Activated T-helper 17 cell treated with anti-CD3 and anti-CD28 coated beads, Interleukin-2, amount 50 U/mL, for 72 hours (primary cell): ENCODE results near the gene CAMK2D. TPM values are rescaled to one million over a fixed set of nuclear protein-coding genes. Genes with fewer than 3 reads are reported as not detected.
A peak's percentile ranks its signal among the peaks of the same experiment; 100 is the strongest.
"Not testable (repeated sequence)": the region's sequence is repeated elsewhere in the genome, so short reads cannot be mapped to it uniquely, and the experiment has no call there.

Experiments
- ATAC-seq: fragments of 150-1000 bp; cut with Tn5 transposase; replicated peaks from 2 replicates; pipeline ENCODE4 v1.10.0; 2021; ENCODE audit warnings: mild to moderate bottlenecking, moderate library complexity
- H3K27ac Mint-ChIP-seq: one replicate; pipeline ENCODE4 v1.8.0; 2022; ENCODE audit warnings: mixed read lengths
- H3K27me3 Mint-ChIP-seq: one replicate; pipeline ENCODE4 v1.8.0; 2022; ENCODE audit warnings: mixed read lengths
- H3K36me3 Mint-ChIP-seq: one replicate; pipeline ENCODE4 v1.8.0; 2022; ENCODE audit warnings: low read depth, mild to moderate bottlenecking, mixed read lengths
- H3K4me1 Mint-ChIP-seq: one replicate; pipeline ENCODE4 v1.8.0; 2022; ENCODE audit warnings: mixed read lengths
- H3K4me3 Mint-ChIP-seq: one replicate; pipeline ENCODE4 v1.8.0; 2022; ENCODE audit warnings: mild to moderate bottlenecking, mixed read lengths
- H3K9me3 Mint-ChIP-seq: one replicate; pipeline ENCODE4 v1.8.0; 2022; ENCODE audit warnings: mixed read lengths
- total RNA-seq, 2 donors: library from RNA; stranded (reverse); gene quantifications; one replicate each; pipeline ENCODE4 v1.2.3, GENCODE V29; 2022

Gene CAMK2D
- total RNA-seq, 2 donors from 2014 or later, result 41.5 to 42.4 TPM

DNA sequence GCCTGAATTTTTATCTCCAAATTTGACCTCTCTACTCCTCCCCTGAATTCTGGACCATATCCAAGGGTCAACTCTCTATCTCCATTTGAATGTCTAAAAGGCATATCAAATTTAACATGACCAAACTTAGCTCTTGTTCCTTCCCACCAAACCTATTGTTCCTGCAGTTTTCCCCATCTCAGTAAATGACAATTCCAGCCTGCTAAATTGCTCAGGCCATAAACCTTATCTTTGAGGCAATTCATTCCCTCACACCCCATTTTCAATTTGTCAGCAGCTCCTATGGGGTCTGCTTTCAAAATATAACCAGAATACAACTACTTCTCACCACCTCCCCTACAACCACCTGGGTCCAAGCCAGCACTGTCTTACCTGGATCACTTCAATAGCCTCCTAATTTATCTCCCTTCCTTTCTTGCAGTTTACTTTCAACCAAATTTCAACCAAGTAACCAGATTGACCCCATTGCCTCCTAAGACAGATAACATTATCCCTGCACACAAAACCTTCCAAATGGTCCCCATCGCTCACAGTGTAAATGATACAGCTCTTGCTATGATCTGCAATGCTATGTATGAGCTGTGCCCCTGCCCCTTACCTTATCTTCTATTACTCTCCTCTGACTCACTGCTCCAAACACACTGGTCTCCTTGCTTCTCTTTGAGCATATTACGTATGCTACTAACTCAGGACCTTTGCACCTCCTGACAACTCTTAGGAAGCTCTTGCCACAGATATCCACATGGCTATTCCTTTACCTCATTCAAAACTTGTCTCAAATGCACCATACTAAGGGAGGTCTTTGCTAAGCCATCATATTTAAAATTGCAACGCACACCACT, 66.0 kb downstream of the CAMK2D start:
- Mint-ChIP-seq H3K27ac (no peak overlapping the region), H3K36me3 (peaks cover 16% of the 10 kb centered on the region), H3K27me3 (no peaks in the 10 kb centered on the region), H3K9me3 (no peaks in the 10 kb centered on the region), H3K4me3 (no peak overlapping the region), H3K4me1 (peaks cover 20% of the 10 kb centered on the region)
- peak; percentile 46 for ATAC-seq

DNA sequence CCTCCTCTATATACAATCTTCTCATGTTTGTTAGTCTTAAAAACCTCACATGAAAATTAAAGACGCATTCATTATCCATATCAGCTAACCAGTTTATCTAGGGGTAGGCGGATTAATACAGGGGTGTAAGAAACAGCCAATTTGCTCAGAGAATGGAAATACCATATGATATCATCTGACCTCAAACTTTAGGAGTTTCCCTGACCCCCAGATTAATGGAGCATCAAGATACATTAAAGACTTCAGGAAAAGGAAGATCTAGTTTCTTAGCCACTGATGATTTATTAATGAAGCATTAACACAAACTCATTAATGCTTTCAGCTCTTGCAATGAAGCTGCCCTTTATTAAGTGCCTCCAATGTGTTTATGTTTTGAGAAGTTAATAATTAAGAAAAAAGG, 67.5 kb downstream of the CAMK2D start:
- ATAC-seq, result no peak

DNA sequence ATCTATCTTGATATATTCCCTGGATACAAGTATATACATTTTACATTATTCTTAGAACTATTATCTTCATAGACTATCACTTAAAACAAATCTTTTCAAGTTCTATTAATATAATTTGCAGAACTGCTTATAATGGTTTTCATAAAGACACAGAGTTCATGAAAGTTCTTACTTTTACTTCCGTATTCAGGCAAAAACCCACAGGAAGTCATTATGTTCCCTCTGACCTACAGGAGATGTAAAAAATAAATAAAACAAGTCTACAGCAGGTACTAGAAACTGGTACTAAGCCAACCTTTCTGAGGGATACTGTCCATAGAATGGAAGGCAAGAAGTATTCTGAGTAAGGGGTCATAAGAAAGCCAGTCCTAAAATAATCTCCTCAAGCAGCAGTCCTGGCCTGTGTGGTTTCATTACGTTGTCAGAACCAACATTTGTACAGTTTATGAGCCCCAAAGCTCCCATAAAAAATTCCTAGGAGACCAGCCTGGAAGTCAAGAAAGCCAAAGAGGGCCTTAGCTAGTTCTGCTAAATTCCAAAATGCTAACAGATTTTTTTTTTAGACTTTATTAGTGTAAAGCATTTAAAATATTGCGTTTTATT, 68.6 kb downstream of the CAMK2D start:
- H3K4me3 Mint-ChIP-seq, result peak overlapping the region; percentile 55
- peaks cover 26% of the 10 kb centered on the region for H3K4me1 Mint-ChIP-seq
- ATAC-seq, result peak; percentile 46
- no peaks in the 10 kb centered on the region for H3K9me3 Mint-ChIP-seq
- peak overlapping the region; percentile 75 for H3K27ac Mint-ChIP-seq
- H3K27me3 Mint-ChIP-seq, result no peaks in the 10 kb centered on the region
- peaks cover 30% of the 10 kb centered on the region for H3K36me3 Mint-ChIP-seq

More for the DNA sequence above, 67.5 kb downstream of the CAMK2D start:
- peaks cover 19% of the 10 kb centered on the region for H3K4me1 Mint-ChIP-seq
- H3K9me3 Mint-ChIP-seq, result no peaks in the 10 kb centered on the region
- no peaks in the 10 kb centered on the region for H3K27me3 Mint-ChIP-seq
- H3K4me3 Mint-ChIP-seq, result no peak overlapping the region
- H3K36me3 Mint-ChIP-seq, result peaks cover 20% of the 10 kb centered on the region
- no peak overlapping the region for H3K27ac Mint-ChIP-seq

DNA sequence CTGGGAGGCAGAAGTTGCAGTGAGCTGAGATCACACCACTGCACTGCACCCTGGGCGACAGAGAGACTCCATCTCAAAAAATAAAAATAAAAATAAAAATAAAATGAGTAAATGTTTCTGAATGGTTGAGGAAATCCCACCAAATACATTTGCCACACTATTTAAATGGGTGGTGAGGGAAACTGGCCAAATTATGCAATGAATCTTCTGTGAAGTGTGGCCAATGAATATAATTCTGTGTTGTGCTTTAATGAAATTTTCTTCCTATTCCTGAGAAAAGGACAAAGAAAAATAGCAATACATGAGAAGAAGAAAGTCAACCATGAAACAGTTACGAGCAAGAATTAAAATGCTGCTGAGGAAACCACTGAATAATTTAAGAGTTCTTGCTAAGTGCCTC, 69.9 kb downstream of the CAMK2D start:
- no peaks in the 10 kb centered on the region for H3K27me3 Mint-ChIP-seq
- peaks cover 36% of the 10 kb centered on the region for H3K4me1 Mint-ChIP-seq
- H3K36me3 Mint-ChIP-seq, result peaks cover 41% of the 10 kb centered on the region
- no peak for ATAC-seq
- H3K27ac Mint-ChIP-seq, result no peak overlapping the region
- no peaks in the 10 kb centered on the region for H3K9me3 Mint-ChIP-seq
- no peak overlapping the region for H3K4me3 Mint-ChIP-seq

DNA sequence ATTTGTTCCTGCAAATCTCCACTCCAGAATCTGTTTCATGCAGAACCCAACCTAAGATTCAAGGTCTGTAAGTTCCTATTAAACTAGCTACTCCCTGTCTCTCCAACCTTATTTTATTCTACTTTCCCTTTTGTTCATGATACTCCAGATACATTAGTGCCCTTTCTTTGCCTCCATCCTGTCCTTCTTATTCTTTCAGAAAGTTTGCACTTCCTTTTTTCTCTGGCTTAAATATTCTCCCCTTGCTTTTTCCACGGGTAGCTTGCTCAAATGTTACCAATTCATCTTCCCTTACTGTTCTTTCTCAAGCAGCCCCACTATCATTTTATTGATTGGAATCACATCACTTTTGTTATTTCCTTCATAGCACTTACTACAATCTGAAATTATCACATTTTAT, 72.1 kb downstream of the CAMK2D start:
- no peak for ATAC-seq
- H3K27ac Mint-ChIP-seq, result peak overlapping the region; percentile 8
- no peaks in the 10 kb centered on the region for H3K9me3 Mint-ChIP-seq
- H3K4me1 Mint-ChIP-seq, result peaks cover 39% of the 10 kb centered on the region
- peaks cover 46% of the 10 kb centered on the region for H3K36me3 Mint-ChIP-seq
- H3K27me3 Mint-ChIP-seq, result no peaks in the 10 kb centered on the region
- H3K4me3 Mint-ChIP-seq, result peak overlapping the region; percentile 12

DNA sequence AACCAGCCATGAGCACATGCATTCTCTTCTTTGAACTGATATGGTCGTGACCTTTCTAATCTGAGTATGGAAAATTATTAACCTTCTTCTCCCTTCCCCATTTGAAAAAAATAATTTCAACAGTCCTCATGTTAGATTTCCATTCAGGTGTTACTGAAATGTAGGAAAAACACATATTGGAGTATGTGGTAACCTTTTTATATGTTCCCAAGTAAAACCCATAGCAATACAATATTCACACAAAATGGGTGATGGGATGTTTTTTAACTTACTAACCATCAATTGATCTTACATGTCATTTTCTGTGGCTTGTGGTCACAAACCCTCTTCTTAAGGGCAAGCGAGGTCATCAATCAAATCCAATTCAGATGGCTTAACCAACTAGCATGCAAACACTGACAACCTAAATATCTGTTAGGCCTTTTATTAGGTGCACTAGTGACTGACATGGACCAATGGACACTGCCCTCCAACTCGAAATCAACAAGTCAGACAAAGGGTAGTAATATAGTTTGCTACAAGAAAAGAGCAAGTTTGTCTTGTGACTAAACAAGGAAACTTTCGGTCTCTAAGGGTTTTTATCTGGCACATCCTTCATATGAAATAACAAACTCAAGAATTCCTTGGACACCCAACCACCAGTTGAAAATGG, 74.3 kb downstream of the CAMK2D start:
- Mint-ChIP-seq H3K27me3 (no peaks in the 10 kb centered on the region), H3K36me3 (peaks cover 57% of the 10 kb centered on the region), H3K4me1 (peaks cover 46% of the 10 kb centered on the region), H3K4me3 (peak overlapping the region; percentile 17), H3K9me3 (no peaks in the 10 kb centered on the region), H3K27ac (peak overlapping the region; percentile 36)
- ATAC-seq, result no peak

DNA sequence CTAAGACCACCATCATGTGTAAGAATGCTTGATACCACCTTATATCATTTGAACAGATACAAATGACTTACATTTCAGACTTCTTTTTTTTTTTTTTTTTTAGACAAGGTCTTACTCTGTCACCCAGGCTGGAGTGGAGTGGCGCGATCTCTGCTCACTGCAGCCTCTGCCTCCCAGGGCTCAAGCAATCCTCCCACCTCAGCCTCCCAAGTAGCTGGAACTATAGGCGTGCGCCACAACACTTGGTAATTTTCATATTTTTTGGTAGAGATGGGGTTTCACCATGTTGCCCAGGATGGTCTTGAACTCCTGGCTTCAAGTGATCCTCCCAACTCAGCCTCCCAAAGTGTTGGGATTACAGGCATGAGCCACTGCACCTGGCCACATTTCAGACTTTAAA, 76.4 kb downstream of the CAMK2D start:
- peak overlapping the region; percentile 72 for H3K4me3 Mint-ChIP-seq
- not testable (repeated sequence) for H3K9me3 Mint-ChIP-seq, ATAC-seq, H3K27me3 Mint-ChIP-seq
- H3K36me3 Mint-ChIP-seq, result peaks cover 65% of the 10 kb centered on the region
- H3K27ac Mint-ChIP-seq, result peak overlapping the region; percentile 90
- peaks cover 59% of the 10 kb centered on the region for H3K4me1 Mint-ChIP-seq

DNA sequence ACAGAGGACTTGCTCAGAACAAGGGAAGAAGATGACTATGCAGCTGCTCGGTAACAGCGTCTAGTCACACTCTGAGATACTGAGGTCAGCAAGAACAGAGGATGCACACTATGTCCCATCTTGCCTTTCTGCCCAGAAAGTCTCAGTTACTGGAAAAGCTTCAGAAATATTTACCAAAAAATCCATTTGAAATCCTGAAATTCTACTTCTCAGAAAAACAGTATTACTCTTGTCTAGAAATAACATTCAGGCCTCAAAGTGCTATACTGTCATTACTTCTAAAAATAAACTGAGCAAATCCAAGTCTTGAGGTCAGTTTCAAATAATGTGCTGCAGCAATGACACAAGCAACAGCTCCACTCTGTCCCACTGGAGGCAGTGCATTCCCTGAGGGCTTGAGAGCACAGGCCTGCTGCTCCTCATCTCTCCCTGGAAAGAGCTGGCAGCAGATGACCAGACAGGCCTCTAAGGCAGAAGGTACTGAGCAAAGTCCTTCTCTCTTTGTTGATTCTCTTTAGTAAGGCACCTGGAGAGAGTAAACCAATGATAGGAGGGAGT, 76.9 kb downstream of the CAMK2D start:
- Mint-ChIP-seq H3K27ac (peak overlapping the region; percentile 90), H3K36me3 (peaks cover 64% of the 10 kb centered on the region), H3K9me3 (peaks cover 4% of the 10 kb centered on the region), H3K27me3 (no peaks in the 10 kb centered on the region), H3K4me3 (peak overlapping the region; percentile 72), H3K4me1 (peaks cover 58% of the 10 kb centered on the region)
- peak; percentile 85 for ATAC-seq

DNA sequence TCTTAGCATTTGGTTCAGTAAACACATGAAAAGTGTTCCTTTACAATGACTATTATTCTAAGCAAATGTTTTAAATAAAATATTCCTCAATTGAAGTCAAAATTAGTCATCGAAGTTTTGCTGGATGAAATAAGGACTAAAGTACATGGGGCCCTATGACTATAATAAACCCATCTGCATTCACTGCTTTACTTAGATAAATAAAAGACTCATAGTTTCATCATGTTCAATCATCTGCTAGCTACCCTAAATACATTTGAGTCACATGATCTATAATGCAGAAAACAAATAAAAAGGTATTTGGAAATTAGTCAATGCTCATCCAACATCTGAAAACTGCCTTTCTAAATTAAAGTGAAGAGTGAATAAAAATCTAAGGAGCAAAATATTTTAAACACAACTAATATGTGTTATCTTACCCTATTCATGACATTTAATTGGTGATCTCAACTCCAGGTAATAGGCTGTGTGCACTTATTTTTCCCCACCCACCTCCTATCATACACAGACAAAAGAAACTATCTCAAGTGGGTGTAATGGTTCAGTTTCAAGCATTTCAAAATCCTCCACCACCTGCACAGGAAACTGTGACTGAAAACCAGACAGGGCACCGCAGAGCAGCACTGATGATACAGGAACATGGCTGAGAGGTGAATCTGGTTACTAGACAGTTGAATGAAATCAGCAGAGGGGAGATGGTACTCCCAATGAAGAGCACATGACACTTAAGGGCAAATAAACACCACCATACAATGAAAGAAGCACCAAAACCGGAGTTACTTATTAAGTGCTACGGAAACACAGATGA, 78.6 kb downstream of the CAMK2D start:
- Mint-ChIP-seq H3K27ac (peak overlapping the region; percentile 90), H3K27me3 (no peaks in the 10 kb centered on the region), H3K4me3 (peak overlapping the region; percentile 72), H3K4me1 (peaks cover 44% of the 10 kb centered on the region), H3K36me3 (peaks cover 59% of the 10 kb centered on the region), H3K9me3 (peaks cover 4% of the 10 kb centered on the region)
- peak; percentile 83 for ATAC-seq

DNA sequence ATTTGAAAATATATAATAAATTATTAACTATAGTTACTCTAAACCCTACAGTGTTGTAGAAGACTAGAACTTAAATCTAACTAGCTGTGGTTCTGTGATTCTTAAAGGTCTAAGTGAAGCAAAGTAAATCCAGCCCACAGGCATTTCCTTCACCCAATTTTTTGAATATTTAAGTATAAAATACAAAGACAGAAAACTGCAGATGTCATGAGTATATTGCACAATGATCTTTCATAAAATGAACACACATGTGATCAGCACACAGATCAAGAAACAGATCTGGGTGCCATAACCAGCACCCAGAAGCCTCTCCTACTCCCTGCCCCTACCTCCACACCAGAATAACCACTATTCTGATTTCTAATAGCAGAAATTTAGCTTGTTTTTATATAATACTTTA, 82.9 kb downstream of the CAMK2D start:
- Mint-ChIP-seq H3K4me3 (no peak overlapping the region), H3K27ac (no peak overlapping the region), H3K4me1 (peaks cover 40% of the 10 kb centered on the region), H3K9me3 (peaks cover 4% of the 10 kb centered on the region), H3K36me3 (peaks cover 69% of the 10 kb centered on the region), H3K27me3 (no peaks in the 10 kb centered on the region)
- ATAC-seq, result no peak

DNA sequence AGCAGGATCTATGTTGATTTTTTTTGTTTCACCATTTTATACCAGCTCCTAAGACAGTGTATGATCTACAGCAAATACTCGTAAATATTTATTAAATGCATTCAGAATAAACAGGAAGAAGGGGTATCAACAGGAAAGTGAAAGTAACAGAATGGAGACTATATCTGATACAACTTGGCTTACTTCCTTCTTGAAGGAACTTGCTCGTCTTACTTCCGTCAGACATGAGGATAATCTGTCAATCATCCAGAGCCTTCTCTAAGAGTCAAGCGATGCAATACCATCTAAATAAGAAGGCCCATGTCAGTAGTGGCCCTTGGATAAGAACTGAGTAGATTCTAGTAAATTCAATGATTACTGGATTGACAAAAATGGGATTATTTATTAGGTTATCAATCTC, 84.2 kb downstream of the CAMK2D start:
- peaks cover 60% of the 10 kb centered on the region for H3K36me3 Mint-ChIP-seq
- peaks cover 39% of the 10 kb centered on the region for H3K4me1 Mint-ChIP-seq
- peak overlapping the region; percentile 23 for H3K27ac Mint-ChIP-seq
- H3K27me3 Mint-ChIP-seq, result no peaks in the 10 kb centered on the region
- no peak for ATAC-seq
- H3K9me3 Mint-ChIP-seq, result peaks cover 4% of the 10 kb centered on the region
- H3K4me3 Mint-ChIP-seq, result peak overlapping the region; percentile 48

DNA sequence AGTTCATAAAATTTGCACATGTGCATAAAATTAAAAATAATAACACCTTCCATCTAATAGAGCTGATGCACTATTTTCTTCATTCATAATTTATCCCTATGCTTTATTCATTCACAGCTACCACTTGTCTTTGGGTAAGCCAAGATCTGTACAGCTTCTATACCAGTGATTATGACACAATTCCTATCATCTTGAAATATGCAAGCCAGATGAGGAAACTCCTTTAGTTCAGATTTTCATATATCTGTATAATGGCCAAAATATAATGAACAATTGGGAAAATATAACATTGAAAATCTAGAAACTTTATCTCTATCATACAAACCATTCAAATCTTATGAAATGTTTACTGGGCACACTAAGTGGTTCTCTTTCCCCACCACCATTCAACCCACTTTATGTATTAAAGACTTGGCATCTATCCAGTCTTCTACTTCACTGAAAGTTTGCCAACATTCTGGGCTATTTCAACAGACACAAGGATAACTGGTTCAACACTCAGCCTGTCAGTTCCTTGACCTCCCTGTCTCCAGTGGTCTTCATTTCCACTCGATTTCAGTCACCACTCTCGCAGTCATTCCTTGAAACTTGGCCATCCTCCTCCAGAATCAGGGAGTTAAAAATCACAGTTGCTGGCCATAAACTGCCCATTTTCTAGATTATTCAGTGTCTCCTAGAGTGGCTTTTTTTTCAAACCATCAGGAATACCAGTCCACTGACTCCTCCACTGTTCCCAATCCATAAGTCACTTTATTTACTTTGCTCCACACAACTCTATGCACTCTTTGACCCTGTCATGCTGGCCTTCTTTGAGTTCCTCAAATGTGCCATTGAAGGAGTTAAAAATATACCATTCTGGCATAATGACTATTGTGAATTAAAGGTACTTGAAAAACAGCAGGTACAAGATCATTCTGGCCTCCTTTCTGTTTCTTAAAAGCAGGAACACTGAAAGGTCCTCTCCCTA, 85.5 kb downstream of the CAMK2D start:
- no peak overlapping the region for H3K27ac Mint-ChIP-seq
- H3K4me1 Mint-ChIP-seq, result peaks cover 31% of the 10 kb centered on the region
- ATAC-seq, result no peak
- peaks cover 55% of the 10 kb centered on the region for H3K36me3 Mint-ChIP-seq
- H3K4me3 Mint-ChIP-seq, result no peak overlapping the region
- H3K27me3 Mint-ChIP-seq, result no peaks in the 10 kb centered on the region
- no peaks in the 10 kb centered on the region for H3K9me3 Mint-ChIP-seq

DNA sequence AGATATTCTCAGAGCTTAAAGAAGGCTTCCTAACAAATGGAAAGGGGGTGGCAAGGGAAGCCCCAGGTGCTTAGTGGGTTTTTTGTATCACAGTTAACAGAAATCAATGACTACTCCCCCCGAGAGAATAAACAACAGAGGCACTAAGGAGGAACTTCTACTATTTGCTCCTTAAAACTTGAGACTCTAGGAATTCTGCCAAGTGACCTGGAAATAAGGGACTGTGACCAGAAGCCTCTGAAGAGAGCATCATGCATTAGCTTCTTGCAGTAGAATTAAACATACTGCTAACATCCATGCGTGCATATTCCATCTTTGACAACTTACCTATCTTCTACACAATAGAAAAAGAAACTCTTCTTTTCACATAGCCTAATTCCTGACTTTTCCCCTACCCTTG, 86.8 kb downstream of the CAMK2D start:
- H3K36me3 Mint-ChIP-seq, result peaks cover 46% of the 10 kb centered on the region
- no peak for ATAC-seq
- no peaks in the 10 kb centered on the region for H3K9me3 Mint-ChIP-seq
- H3K4me3 Mint-ChIP-seq, result no peak overlapping the region
- no peak overlapping the region for H3K27ac Mint-ChIP-seq
- H3K27me3 Mint-ChIP-seq, result no peaks in the 10 kb centered on the region
- peaks cover 24% of the 10 kb centered on the region for H3K4me1 Mint-ChIP-seq
